ENCODE data around the gene NR1I3.

DNA sequence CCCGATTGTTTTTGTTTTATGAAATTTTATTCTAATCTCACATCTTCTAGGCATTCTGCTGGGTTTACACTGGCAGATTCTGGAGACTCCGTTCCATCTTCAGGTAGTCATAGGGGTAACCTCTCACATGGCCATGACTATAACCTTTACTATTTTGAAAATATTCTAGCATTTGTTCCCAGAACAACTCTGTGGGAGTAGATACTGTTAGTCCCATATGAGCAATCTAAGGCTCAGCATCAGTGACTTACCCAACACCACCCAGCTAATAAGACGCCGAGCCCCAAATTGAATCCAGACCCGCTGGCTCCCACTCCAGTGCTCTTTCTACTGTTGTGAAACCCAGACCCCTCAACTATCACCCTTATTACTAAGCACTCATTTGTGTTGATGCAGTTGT lies 49.0 kb downstream of the NR1I3 start:
- TF ChIP-seq, protein P1, sequence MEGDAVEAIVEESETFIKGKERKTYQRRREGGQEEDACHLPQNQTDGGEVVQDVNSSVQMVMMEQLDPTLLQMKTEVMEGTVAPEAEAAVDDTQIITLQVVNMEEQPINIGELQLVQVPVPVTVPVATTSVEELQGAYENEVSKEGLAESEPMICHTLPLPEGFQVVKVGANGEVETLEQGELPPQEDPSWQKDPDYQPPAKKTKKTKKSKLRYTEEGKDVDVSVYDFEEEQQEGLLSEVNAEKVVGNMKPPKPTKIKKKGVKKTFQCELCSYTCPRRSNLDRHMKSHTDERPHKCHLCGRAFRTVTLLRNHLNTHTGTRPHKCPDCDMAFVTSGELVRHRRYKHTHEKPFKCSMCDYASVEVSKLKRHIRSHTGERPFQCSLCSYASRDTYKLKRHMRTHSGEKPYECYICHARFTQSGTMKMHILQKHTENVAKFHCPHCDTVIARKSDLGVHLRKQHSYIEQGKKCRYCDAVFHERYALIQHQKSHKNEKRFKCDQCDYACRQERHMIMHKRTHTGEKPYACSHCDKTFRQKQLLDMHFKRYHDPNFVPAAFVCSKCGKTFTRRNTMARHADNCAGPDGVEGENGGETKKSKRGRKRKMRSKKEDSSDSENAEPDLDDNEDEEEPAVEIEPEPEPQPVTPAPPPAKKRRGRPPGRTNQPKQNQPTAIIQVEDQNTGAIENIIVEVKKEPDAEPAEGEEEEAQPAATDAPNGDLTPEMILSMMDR (IDR thresholded peaks at IDR 0.05): no peak
- no peak for TF ChIP-seq EP300 (IDR thresholded peaks at IDR 0.05; ENCODE audit: low read depth)
